Stomach (tissue), 4 donors: ENCODE data around the gene TRPM3.

Experiments used
- EP300 ChIP-seq: sonication (generic); formaldehyde crosslinking; IDR thresholded peaks from one replicate; pipeline ENCODE4 v1.6.1; 2017; ENCODE audit warnings: antibody characterized with exemption
- POLR2A ChIP-seq, 4 donors: fragments of 450-650 bp; IDR thresholded peaks; one replicate each; pipeline ENCODE4 v1.6.1; 2016; ENCODE audit warnings: antibody characterized with exemption in 4 of 4, control low read depth in 2 of 4, mild to moderate bottlenecking in 1 of 4, moderate library complexity in 1 of 4
- POLR2AphosphoS5 ChIP-seq, 3 donors: sonication (generic); formaldehyde crosslinking; IDR thresholded peaks; one replicate each; pipeline ENCODE4 v1.6.1; 2016; ENCODE audit warnings: antibody characterized with exemption in 3 of 3
- TF ChIP-seq, protein P1 (sequence below), 7 experiments: fragments of 450-650 bp in 4 of 7; fragments of 200-600 bp in 3 of 7; sonication (generic) in 3 of 7; IDR thresholded peaks; one replicate each; pipeline ENCODE4 v1.5.1; 2016 to 2019; ENCODE audit warnings: antibody characterized with exemption in 7 of 7, control low read depth in 2 of 7, mild to moderate bottlenecking in 1 of 7

DNA sequence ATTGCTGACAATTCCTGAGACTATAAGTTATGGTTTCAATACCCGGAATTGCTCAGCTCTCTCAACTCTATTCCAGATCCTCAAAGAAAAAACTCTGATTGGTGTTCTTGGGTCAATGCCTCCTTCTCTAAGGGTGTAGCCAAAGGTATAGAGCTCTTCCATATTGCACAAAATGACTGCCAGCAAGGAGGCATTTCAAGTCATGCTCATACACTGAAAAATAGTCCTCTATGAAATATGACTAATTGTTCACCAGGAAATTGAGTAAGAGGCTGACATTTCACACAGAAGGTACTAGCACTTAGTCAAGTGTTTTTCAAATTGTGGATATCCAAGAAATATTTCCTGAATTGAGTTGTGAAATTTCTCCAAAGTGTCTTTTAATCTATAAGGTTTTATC is 595.9 kb downstream of the TRPM3 start:
- TF ChIP-seq, protein P1, sequence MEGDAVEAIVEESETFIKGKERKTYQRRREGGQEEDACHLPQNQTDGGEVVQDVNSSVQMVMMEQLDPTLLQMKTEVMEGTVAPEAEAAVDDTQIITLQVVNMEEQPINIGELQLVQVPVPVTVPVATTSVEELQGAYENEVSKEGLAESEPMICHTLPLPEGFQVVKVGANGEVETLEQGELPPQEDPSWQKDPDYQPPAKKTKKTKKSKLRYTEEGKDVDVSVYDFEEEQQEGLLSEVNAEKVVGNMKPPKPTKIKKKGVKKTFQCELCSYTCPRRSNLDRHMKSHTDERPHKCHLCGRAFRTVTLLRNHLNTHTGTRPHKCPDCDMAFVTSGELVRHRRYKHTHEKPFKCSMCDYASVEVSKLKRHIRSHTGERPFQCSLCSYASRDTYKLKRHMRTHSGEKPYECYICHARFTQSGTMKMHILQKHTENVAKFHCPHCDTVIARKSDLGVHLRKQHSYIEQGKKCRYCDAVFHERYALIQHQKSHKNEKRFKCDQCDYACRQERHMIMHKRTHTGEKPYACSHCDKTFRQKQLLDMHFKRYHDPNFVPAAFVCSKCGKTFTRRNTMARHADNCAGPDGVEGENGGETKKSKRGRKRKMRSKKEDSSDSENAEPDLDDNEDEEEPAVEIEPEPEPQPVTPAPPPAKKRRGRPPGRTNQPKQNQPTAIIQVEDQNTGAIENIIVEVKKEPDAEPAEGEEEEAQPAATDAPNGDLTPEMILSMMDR (IDR thresholded peaks at IDR 0.05): no peak
- TF ChIP-seq EP300 (no peak), POLR2A (IDR thresholded peaks at IDR 0.05) (no peak), POLR2AphosphoS5 (IDR thresholded peaks at IDR 0.05) (no peak)
